WTC11 (cell line): Measurements from ENCODE around the gene TTC7B. TPM values are rescaled to one million over a fixed set of nuclear protein-coding genes. Genes with fewer than 3 reads are reported as not detected.

Source experiments
- ATAC-seq: fragments of 200-7000 bp; cut with Tn5 transposase; 2 replicates; pipeline ENCODE4 v1.10.0; 2021; ENCODE audit warnings: mild to moderate bottlenecking, moderate library complexity
- CTCF ChIA-PET: fragments of 300-600 bp; sonication (Branson Sonifier 250); formaldehyde crosslinking; loops from one replicate; lab custom pipeline; 2021; ENCODE audit warnings: antibody characterized with exemption; lab: Charles Lee
- POLR2A ChIA-PET: fragments of 350-600 bp; sonication (Branson Sonifier 250); formaldehyde crosslinking; loops from one replicate; lab custom pipeline; 2021; ENCODE audit warnings: antibody characterized with exemption; lab: Charles Lee
- DNase-seq: peaks from one replicate; pipeline ENCODE4 v3.0.0; 2021; ENCODE audit warnings: low spot score
- H3K27ac Mint-ChIP-seq: 2 replicates; pipeline ENCODE4 v1.8.0; 2021; ENCODE audit warnings: mixed read lengths
- H3K27me3 Mint-ChIP-seq: 2 replicates; pipeline ENCODE4 v1.8.0; 2021; ENCODE audit warnings: low read depth, mild to moderate bottlenecking, moderate library complexity, mixed read lengths
- H3K36me3 Mint-ChIP-seq: 2 replicates; pipeline ENCODE4 v1.8.0; 2021; ENCODE audit warnings: mixed read lengths
- H3K4me1 Mint-ChIP-seq: 2 replicates; pipeline ENCODE4 v1.8.0; 2022; ENCODE audit warnings: mixed read lengths
- H3K4me3 Mint-ChIP-seq: 2 replicates; pipeline ENCODE4 v1.8.0; 2021; ENCODE audit warnings: mild to moderate bottlenecking, moderate library complexity, mixed read lengths
- H3K9me3 Mint-ChIP-seq: 2 replicates; pipeline ENCODE4 v1.8.0; 2021; ENCODE audit warnings: mixed read lengths
- ATF1 ChIP-seq: sonication (generic); formaldehyde crosslinking; IDR thresholded peaks from 2 replicates; pipeline ENCODE4 v1.8.1; 2023; ENCODE audit warnings: mild to moderate bottlenecking, moderate library complexity, missing genetic modification reagents
- E2F5 ChIP-seq: sonication (generic); formaldehyde crosslinking; IDR thresholded peaks from 2 replicates; pipeline ENCODE4 v1.8.1; 2022; ENCODE audit warnings: mild to moderate bottlenecking, moderate library complexity, missing genetic modification reagents
- EMX1 ChIP-seq: fragments of 250-450 bp; sonication (Bioruptor Pico); IDR thresholded peaks from 2 replicates; pipeline ENCODE4 v1.8.0; 2021; ENCODE audit warnings: mild to moderate bottlenecking
- ETV6 ChIP-seq: sonication (generic); formaldehyde crosslinking; IDR thresholded peaks from 2 replicates; pipeline ENCODE4 v1.8.1; 2022; ENCODE audit warnings: mild to moderate bottlenecking, missing genetic modification reagents
- FOXJ3 ChIP-seq: sonication (generic); formaldehyde crosslinking; IDR thresholded peaks from 2 replicates; pipeline ENCODE4 v1.9.0; 2021; ENCODE audit warnings: missing genetic modification reagents, mild to moderate bottlenecking, borderline replicate concordance
- HMGA2 ChIP-seq: fragments of 250-450 bp; sonication (Bioruptor Pico); IDR thresholded peaks from 2 replicates; pipeline ENCODE4 v1.4.0; 2021; ENCODE audit warnings: mild to moderate bottlenecking, moderate library complexity
- JAZF1 ChIP-seq: fragments of 250-450 bp; sonication (Bioruptor Pico); IDR thresholded peaks from 2 replicates; pipeline ENCODE4 v1.9.0; 2021; ENCODE audit warnings: moderate library complexity, mild to moderate bottlenecking, inconsistent platforms
- NFYB ChIP-seq: sonication (generic); formaldehyde crosslinking; conservative IDR thresholded peaks from 2 replicates; pipeline ENCODE4 v1.8.0; 2022; ENCODE audit warnings: low read depth, missing genetic modification reagents
- PREB ChIP-seq: sonication (generic); formaldehyde crosslinking; IDR thresholded peaks from 2 replicates; pipeline ENCODE4 v1.8.1; 2022; ENCODE audit warnings: mild to moderate bottlenecking, missing genetic modification reagents, moderate library complexity, borderline replicate concordance
- PRRX2 ChIP-seq: fragments of 250-450 bp; sonication (Bioruptor Pico); IDR thresholded peaks from 2 replicates; pipeline ENCODE4 v1.8.0; 2021; ENCODE audit warnings: mild to moderate bottlenecking
- RORB ChIP-seq: fragments of 250-450 bp; sonication (Bioruptor Pico); IDR thresholded peaks from 2 replicates; pipeline ENCODE4 v1.9.0; 2021; ENCODE audit warnings: mild to moderate bottlenecking
- SOX15 ChIP-seq: fragments of 250-450 bp; sonication (Bioruptor Pico); IDR thresholded peaks from 2 replicates; pipeline ENCODE4 v1.9.0; 2021; ENCODE audit warnings: mild to moderate bottlenecking
- TEAD4 ChIP-seq: sonication (generic); formaldehyde crosslinking; IDR thresholded peaks from 2 replicates; pipeline ENCODE4 v1.8.0; 2022; ENCODE audit warnings: mild to moderate bottlenecking, missing genetic modification reagents
- TP53 ChIP-seq: sonication (generic); formaldehyde crosslinking; IDR thresholded peaks from 2 replicates; pipeline ENCODE4 v1.8.1; 2023; ENCODE audit warnings: mild to moderate bottlenecking, missing genetic modification reagents
- USF1 ChIP-seq: sonication (generic); formaldehyde crosslinking; IDR thresholded peaks from 2 replicates; pipeline ENCODE4 v1.8.0; 2022; ENCODE audit warnings: mild to moderate bottlenecking, missing genetic modification reagents
- ZNF232 ChIP-seq: sonication (generic); formaldehyde crosslinking; IDR thresholded peaks from 2 replicates; pipeline ENCODE4 v1.8.0; 2022; ENCODE audit warnings: mild to moderate bottlenecking, missing genetic modification reagents
- ZNF317 ChIP-seq: sonication (generic); formaldehyde crosslinking; IDR thresholded peaks from 2 replicates; pipeline ENCODE4 v1.8.1; 2023; ENCODE audit warnings: low read depth, mild to moderate bottlenecking, moderate library complexity, missing genetic modification reagents, borderline replicate concordance
- ZNF423 ChIP-seq: fragments of 250-450 bp; sonication (Bioruptor Pico); IDR thresholded peaks from 2 replicates; pipeline ENCODE4 v2.1.2; 2022; ENCODE audit warnings: mild to moderate bottlenecking, moderate library complexity
- ZNF512 ChIP-seq: sonication (generic); formaldehyde crosslinking; IDR thresholded peaks from 2 replicates; pipeline ENCODE4 v1.8.1; 2022; ENCODE audit warnings: missing genetic modification reagents, borderline replicate concordance
- ZNF532 ChIP-seq: fragments of 250-450 bp; sonication (Bioruptor Pico); IDR thresholded peaks from 2 replicates; pipeline ENCODE4 v1.9.0; 2021; ENCODE audit warnings: mild to moderate bottlenecking, borderline replicate concordance
- total RNA-seq: library from RNA; stranded (reverse); gene quantifications from 3 replicates; pipeline ENCODE4 v1.2.3, GENCODE V29; 2021

TTC7B gene
- total RNA-seq, 1 experiment from 2014 or later: 27.6 TPM

GRCh38 chr14:90517076-90517841 is 299.0 kb downstream of the TTC7B start (continued):
- TF ChIP-seq ZNF532 (CRISPR knock-in tag) (no peak), RORB (CRISPR knock-in tag) (no peak), ZNF232 (CRISPR knock-in tag) (no peak), ETV6 (CRISPR knock-in tag) (no peak), PRRX2 (CRISPR knock-in tag) (no peak)

GRCh38 chr14:90514566-90514965 is 301.7 kb downstream of the TTC7B start:
- DNase-seq (no peak), ATAC-seq (no peak)
- ChIA-PET CTCF (interaction anchor here (1.6 to 1.8 kb wide), 2 partner anchors 41 to 89 kb away, joined by 4 to 5 read pairs; no protein-coding TSS in a partner anchor), POLR2A (interaction anchor here (1.3 kb wide), 1 partner anchor 115 kb away, joined by 5 read pairs; no protein-coding TSS in a partner anchor)
- TF ChIP-seq ZNF512 (no peak), ZNF317 (CRISPR knock-in tag) (no peak), TP53 (CRISPR knock-in tag) (no peak), JAZF1 (CRISPR knock-in tag) (no peak), ZNF423 (CRISPR knock-in tag) (no peak), NFYB (CRISPR knock-in tag) (no peak), ETV6 (CRISPR knock-in tag) (no peak), SOX15 (CRISPR knock-in tag) (no peak), ATF1 (no peak), FOXJ3 (CRISPR knock-in tag) (no peak), HMGA2 (no peak)
- Mint-ChIP-seq H3K27me3 (no peaks in the 10 kb centered on the region; the same call in 1 of the 2 replicates), H3K9me3 (0 out of 2 replicates have a peak, but pooled peaks cover under 1% of the 10 kb centered on the region), H3K4me1 (peaks cover 43% of the 10 kb centered on the region), H3K27ac (no peak overlapping the region), H3K4me3 (no peak overlapping the region), H3K36me3 (no peaks in the 10 kb centered on the region)

- Mint-ChIP-seq H3K4me1 (peaks cover 48% of the 10 kb centered on the region), H3K36me3 (no peaks in the 10 kb centered on the region), H3K27ac (no peak overlapping the region), H3K9me3 (no peaks in the 10 kb centered on the region), H3K4me3 (no peak overlapping the region), H3K27me3 (no peaks in the 10 kb centered on the region; the same call in 1 of the 2 replicates)
- DNase-seq: no peak
- no peak for ATAC-seq
- ChIA-PET CTCF (interaction anchor here (0.5 to 2.8 kb wide), 12 partner anchors 13 to 388 kb away, joined by 3 to 13 read pairs (median 4); no protein-coding TSS in a partner anchor), POLR2A (interaction anchor here (0.9 to 1.3 kb wide), 3 partner anchors 114 to 130 kb away, joined by 3 to 5 read pairs (median 5); no protein-coding TSS in a partner anchor)
- TF ChIP-seq TEAD4 (CRISPR knock-in tag) (no peak), PREB (CRISPR knock-in tag) (no peak), E2F5 (CRISPR knock-in tag) (no peak), USF1 (no peak), FOXJ3 (CRISPR knock-in tag) (no peak), EMX1 (CRISPR knock-in tag) (no peak)
These were observed 302.2 kb downstream of the TTC7B start for GRCh38 chr14:90514015-90514398.
